ENCODE measurements around the gene SSX2IP.
"Not testable (repeated sequence)": the region's sequence is repeated elsewhere in the genome, so short reads cannot be mapped to it uniquely, and the experiment has no call there.

The SSX2IP gene

DNA sequence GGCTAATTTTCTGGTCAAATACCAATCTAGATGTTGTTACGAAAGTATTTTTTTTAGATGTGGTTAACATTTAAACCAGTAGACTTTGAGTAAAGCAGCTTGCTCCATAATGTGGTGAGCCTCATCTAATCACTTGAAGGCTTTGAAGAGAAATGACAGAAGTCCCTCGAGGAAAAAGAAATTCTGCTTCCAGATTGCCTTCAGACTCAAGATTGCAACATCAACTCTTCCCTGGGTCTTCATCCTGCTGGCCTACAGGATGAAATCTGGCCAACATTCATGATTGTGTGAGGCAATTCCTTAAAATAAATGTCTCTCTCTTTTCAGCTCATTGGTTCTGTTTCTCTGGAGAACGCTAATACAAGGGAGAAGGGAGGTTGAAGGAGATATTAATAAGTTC, 32.5 kb upstream of the SSX2IP start:
- Histone ChIP-seq H3K27me3 (replicated peaks) (no peaks in the 10 kb centered on the region), H3K27ac (no peak overlapping the region), H3K4me3 (ENCODE audit: low read depth, low read length) (no peak overlapping the region), H3K36me3 (replicated peaks) (no peaks in the 10 kb centered on the region)
- in situ Hi-C loops (cut with HindIII; ENCODE audit: low pct_ligation_motif_present, low sequenced_read_pairs), result no loop called here
- no peak for DNase-seq
- no peak for TF ChIP-seq CTCF (IDR thresholded peaks at IDR 0.05; ENCODE audit: low read depth, low read length, missing control alignments)

DNA sequence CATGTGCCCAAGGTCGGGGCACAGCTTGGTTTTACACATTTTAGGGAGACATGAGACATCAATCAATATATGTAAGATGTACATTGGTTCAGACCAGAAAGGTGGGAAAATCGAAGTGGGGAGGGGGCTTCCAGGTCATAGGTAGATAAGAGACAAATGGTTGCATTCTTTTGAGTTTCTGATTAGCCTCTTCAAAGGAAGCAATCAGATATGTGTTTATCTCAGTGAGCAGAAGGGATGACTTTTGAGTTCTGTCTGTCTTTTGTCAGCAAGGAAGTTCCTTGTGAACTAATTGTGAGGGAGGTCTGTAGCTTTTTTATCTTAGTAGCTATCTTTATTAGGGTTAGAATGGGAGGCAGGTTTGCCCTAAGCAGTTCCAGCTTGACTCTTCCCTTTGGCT, 31.6 kb upstream of the SSX2IP start:
- in situ Hi-C loops (cut with HindIII; ENCODE audit: low pct_ligation_motif_present, low sequenced_read_pairs); H3K4me3 ChIP-seq (ENCODE audit: low read depth, low read length); H3K27me3 ChIP-seq (replicated peaks); H3K27ac ChIP-seq; H3K36me3 ChIP-seq (replicated peaks); DNase-seq: not testable (repeated sequence)

- Histone ChIP-seq H3K36me3 (replicated peaks) (no peaks in the 10 kb centered on the region), H3K27me3 (replicated peaks) (no peaks in the 10 kb centered on the region), H3K27ac (no peak overlapping the region), H3K4me3 (ENCODE audit: low read depth, low read length) (no peak overlapping the region)
- DNase-seq, result peak; percentile 23
- TF ChIP-seq CTCF (IDR thresholded peaks at IDR 0.05; ENCODE audit: low read depth, low read length, missing control alignments), result no peak
- in situ Hi-C loops (cut with HindIII; ENCODE audit: low pct_ligation_motif_present, low sequenced_read_pairs), result no loop called here
Observed at GRCh38 chr1:84721152-84721551, 30.9 kb upstream of the SSX2IP start.

DNA sequence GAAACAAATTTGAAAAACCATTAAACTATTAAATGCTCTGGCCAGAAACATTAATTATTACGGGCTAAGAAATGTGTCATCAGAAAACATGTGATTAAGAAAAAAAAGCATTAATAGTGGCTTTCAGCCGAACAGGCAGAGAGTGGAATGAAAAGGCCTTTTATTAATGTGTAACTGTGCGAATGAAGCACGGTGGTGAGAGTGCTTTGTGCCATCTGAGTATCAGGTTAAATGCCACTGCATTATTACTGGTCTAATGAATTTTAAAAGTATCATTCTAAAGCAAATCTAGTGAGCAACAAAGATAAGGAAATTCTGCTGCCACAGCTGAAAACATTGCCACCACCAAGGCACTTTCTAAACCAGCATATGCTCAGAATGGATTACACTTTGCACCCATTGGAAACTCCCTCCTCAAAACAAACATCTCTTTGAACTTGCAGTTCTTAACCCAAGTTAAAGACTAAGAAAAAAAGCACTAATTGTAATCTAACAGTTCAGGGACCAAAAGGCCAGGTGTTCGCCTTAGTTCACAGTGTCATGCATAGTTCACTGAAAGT, 30.0 kb upstream of the SSX2IP start:
- TF ChIP-seq CTCF (IDR thresholded peaks at IDR 0.05; ENCODE audit: low read depth, low read length, missing control alignments), result no peak
- no peaks in the 10 kb centered on the region for H3K27me3 ChIP-seq (replicated peaks)
- no peak overlapping the region for H3K27ac ChIP-seq
- no peak for DNase-seq
- H3K36me3 ChIP-seq (replicated peaks), result no peaks in the 10 kb centered on the region
- H3K4me3 ChIP-seq (ENCODE audit: low read depth, low read length), result no peak overlapping the region
- in situ Hi-C loops (cut with HindIII; ENCODE audit: low pct_ligation_motif_present, low sequenced_read_pairs), result no loop called here

DNA sequence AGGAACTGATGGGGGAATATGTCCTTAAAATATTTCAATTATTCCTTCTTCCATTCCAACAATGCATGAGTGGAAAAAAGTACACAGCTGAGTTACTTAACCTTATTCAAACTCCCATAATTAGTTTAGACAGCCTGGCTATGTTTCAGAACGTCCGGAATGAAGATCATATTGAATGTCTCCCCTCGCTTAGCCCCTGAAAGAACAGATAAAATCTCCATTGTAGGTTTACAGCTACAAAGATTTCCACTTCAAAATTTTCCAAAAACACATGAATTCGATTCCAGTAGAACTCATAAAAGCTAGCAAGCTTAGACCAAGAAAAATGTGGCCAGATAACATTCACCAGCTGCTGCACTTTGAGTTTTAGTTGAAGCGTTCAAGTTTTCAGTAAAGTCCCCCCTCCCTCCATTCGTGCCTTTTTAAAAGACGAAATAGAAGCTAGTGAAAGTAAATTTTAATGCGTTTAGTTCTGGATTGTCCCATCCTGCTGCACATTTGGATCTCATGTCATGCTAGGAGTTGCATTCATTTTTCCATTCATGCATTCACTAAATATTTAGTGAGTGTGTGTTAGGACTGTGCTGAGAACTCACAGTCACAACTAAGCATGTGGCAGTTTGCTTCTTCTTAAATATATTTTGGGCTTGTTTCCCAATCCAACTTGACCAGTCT, 29.4 kb upstream of the SSX2IP start:
- in situ Hi-C loops (cut with HindIII; ENCODE audit: low pct_ligation_motif_present, low sequenced_read_pairs), result no loop called here

More for the DNA sequence above, 29.4 kb upstream of the SSX2IP start:
- no peak for DNase-seq
- Histone ChIP-seq H3K36me3 (replicated peaks) (no peaks in the 10 kb centered on the region), H3K27ac (no peak overlapping the region), H3K4me3 (ENCODE audit: low read depth, low read length) (no peak overlapping the region), H3K27me3 (replicated peaks) (no peaks in the 10 kb centered on the region)
- TF ChIP-seq CTCF (IDR thresholded peaks at IDR 0.05; ENCODE audit: low read depth, low read length, missing control alignments), result no peak

All from brain microvascular endothelial cell (primary cell).